GM18519 (cell line): ENCODE results near the gene NAB2.
A peak's percentile ranks its signal among the peaks of the same experiment; 100 is the strongest.
"Not testable (repeated sequence)": the region's sequence is repeated elsewhere in the genome, so short reads cannot be mapped to it uniquely, and the experiment has no call there.

Source experiments
- ATAC-seq: cut with Tn5 transposase; IDR thresholded peaks from one replicate; pipeline ENCODE4 v1.9.1; 2021; ENCODE audit warnings: mild to moderate bottlenecking, moderate library complexity; ENCODE audit not compliant: unreplicated experiment, low FRiP score

Gene NAB2

GRCh38 chr12:57063991-57064685 is 24.8 kb upstream of the NAB2 start:
- peak; percentile 82 for ATAC-seq

- ATAC-seq = no peak
Measured at GRCh38 chr12:57066245-57066644, 22.7 kb upstream of the NAB2 start.

GRCh38 chr12:57069523-57069922 is 19.4 kb upstream of the NAB2 start:
- ATAC-seq = peak; percentile 65

GRCh38 chr12:57072661-57073060 is 16.3 kb upstream of the NAB2 start:
- no peak for ATAC-seq

- not testable (repeated sequence) for ATAC-seq
Measured at GRCh38 chr12:57073566-57074450, 15.1 kb upstream of the NAB2 start.

- peak; percentile 85 for ATAC-seq
Measured at GRCh38 chr12:57078519-57079404, 10.2 kb upstream of the NAB2 start, which contains the start of gene NEMP1. NEMP1 (minus strand) TSS chr12:57078791; CDS start chr12:57078745, 46 bp downstream.

- ATAC-seq = no peak
Measured at GRCh38 chr12:57079821-57080220, 9.1 kb upstream of the NAB2 start.

- ATAC-seq = no peak
Measured at GRCh38 chr12:57080855-57081254, 8.1 kb upstream of the NAB2 start.

- no peak for ATAC-seq
Measured at GRCh38 chr12:57085999-57086492, 2.9 kb upstream of the NAB2 start.

- ATAC-seq = no peak
Measured at GRCh38 chr12:57086493-57087009, 2.4 kb upstream of the NAB2 start.

- no peak for ATAC-seq
Measured at GRCh38 chr12:57087010-57087690, 1.8 kb upstream of the NAB2 start.

- ATAC-seq = no peak
Measured at GRCh38 chr12:57087691-57088353, 1.1 kb upstream of the NAB2 start.

- ATAC-seq = no peak
Measured at GRCh38 chr12:57089271-57090245, 644 bp downstream of the NAB2 start.

GRCh38 chr12:57090490-57090889 is 1.6 kb downstream of the NAB2 start:
- ATAC-seq = no peak

GRCh38 chr12:57090924-57091637 is 2.2 kb downstream of the NAB2 start:
- ATAC-seq = no peak

- no peak for ATAC-seq
Measured at GRCh38 chr12:57091638-57092528, 3.0 kb downstream of the NAB2 start.

GRCh38 chr12:57092529-57092862 is 3.6 kb downstream of the NAB2 start:
- ATAC-seq = no peak
